A673 (cell line): ENCODE results near the gene ARHGDIB. TPM values are rescaled to one million over a fixed set of nuclear protein-coding genes. Genes with fewer than 3 reads are reported as not detected.

Experiments used
- BruUV-seq: library from RNA; stranded (reverse); fragments of 400-500 nt; replicated peaks from 2 replicates; lab custom pipeline; 2021; lab: Mats Ljungman, UMichigan
- CTCF ChIA-PET: fragments of 300-600 bp; sonication (Branson Sonifier 250); formaldehyde crosslinking; loops from one replicate; lab custom pipeline; 2022; ENCODE audit warnings: antibody characterized with exemption; lab: Charles Lee
- POLR2A ChIA-PET: fragments of 300-600 bp; sonication (Branson Sonifier 250); formaldehyde crosslinking; loops from one replicate; lab custom pipeline; 2022; ENCODE audit warnings: antibody characterized with exemption; ENCODE audit not compliant: low non-redundant PET; lab: Charles Lee
- DNase-seq: peaks from one replicate; pipeline ENCODE4 v3.0.0-alpha.2; 2015; ENCODE audit warnings: low spot score
- H3K27ac ChIP-seq: fragments of 200-600 bp; sonication (generic); 2 replicates; pipeline ENCODE4 v1.5.1; 2016; ENCODE audit warnings: mixed run types, low read depth, mild to moderate bottlenecking, mixed read lengths, antibody characterized with exemption, low read length; ENCODE audit not compliant: poor library complexity, severe bottlenecking
- H3K27me3 ChIP-seq: fragments of 200-600 bp; sonication (generic); replicated peaks from 2 replicates; pipeline ENCODE4 v1.6.1; 2017; ENCODE audit warnings: mixed run types, low read depth, mild to moderate bottlenecking, mixed read lengths, antibody characterized with exemption, low read length; ENCODE audit not compliant: insufficient read depth, poor library complexity
- H3K36me3 ChIP-seq: fragments of 200-600 bp; sonication (generic); 2 replicates; pipeline ENCODE4 v1.6.1; 2016; ENCODE audit warnings: mixed run types, mild to moderate bottlenecking, mixed read lengths, antibody characterized with exemption, low read length; ENCODE audit not compliant: insufficient read depth, poor library complexity, severe bottlenecking
- H3K4me1 ChIP-seq: fragments of 200-600 bp; sonication (generic); 2 replicates; pipeline ENCODE4 v1.6.1; 2017; ENCODE audit warnings: mixed run types, mild to moderate bottlenecking, mixed read lengths, antibody characterized with exemption, low read length; ENCODE audit not compliant: insufficient read depth, poor library complexity, severe bottlenecking
- H3K4me3 ChIP-seq: fragments of 200-600 bp; sonication (generic); 2 replicates; pipeline ENCODE4 v1.5.1; 2016; ENCODE audit warnings: low read depth, mixed run types, mild to moderate bottlenecking, mixed read lengths, low read length; ENCODE audit not compliant: poor library complexity, severe bottlenecking
- H3K9me3 ChIP-seq: fragments of 200-600 bp; sonication (generic); 2 replicates; pipeline ENCODE4 v1.6.1; 2016; ENCODE audit warnings: mixed run types, low read depth, mild to moderate bottlenecking, mixed read lengths, antibody characterized with exemption, low read length; ENCODE audit not compliant: poor library complexity, severe bottlenecking
- CTCF ChIP-seq: fragments of 300-800, 200-600 bp; sonication (generic); conservative IDR thresholded peaks from 2 replicates; pipeline ENCODE4 v1.5.1; 2017; ENCODE audit warnings: low read depth, mild to moderate bottlenecking, antibody characterized with exemption, low read length, moderate library complexity, mixed read lengths
- EZH2 ChIP-seq: fragments of 200-600 bp; sonication (generic); IDR thresholded peaks from 2 replicates; pipeline ENCODE4 v1.6.1; 2017; ENCODE audit warnings: borderline replicate concordance, low read depth, mild to moderate bottlenecking, mixed read lengths, antibody characterized with exemption, low read length; ENCODE audit not compliant: poor library complexity, severe bottlenecking
- intact Hi-C: fragments of 100-400 bp; cut with micrococcal nuclease; formaldehyde crosslinking; loops from one replicate; pipeline ENCODE4 v1.10.0; 2022; ENCODE audit not compliant: unreplicated experiment
- total RNA-seq: library from RNA; stranded (reverse); gene quantifications from 2 replicates; pipeline ENCODE4 v1.2.3, GENCODE V29; 2021

The ARHGDIB gene
- total RNA-seq, 1 experiment from 2014 or later, result 122 TPM

GRCh38 chr12:14993117-14993516 lies 31.7 kb upstream of the ARHGDIB start:
- Histone ChIP-seq H3K4me1 (no peaks in the 10 kb centered on the region), H3K27ac (no peak overlapping the region), H3K27me3 (no peaks in the 10 kb centered on the region), H3K4me3 (no peak overlapping the region), H3K36me3 (no peaks in the 10 kb centered on the region), H3K9me3 (no peaks in the 10 kb centered on the region)
- BruUV-seq, result no TSS peak
- intact Hi-C loops, result loop anchor here (10.0 kb wide), 1 partner anchor 358 kb away; no protein-coding TSS in a partner anchor
- TF ChIP-seq EZH2 (no peak), CTCF (no peak)
- CTCF ChIA-PET, result no interaction called here
- DNase-seq, result no peak
- POLR2A ChIA-PET, result no interaction called here

GRCh38 chr12:14992673-14993072 lies 31.3 kb upstream of the ARHGDIB start:
- H3K27me3 ChIP-seq, result no peaks in the 10 kb centered on the region
- no peak for TF ChIP-seq CTCF
- TF ChIP-seq EZH2, result no peak
- no peak for DNase-seq
- intact Hi-C loops, result loop anchor here (10.0 kb wide), 1 partner anchor 358 kb away; no protein-coding TSS in a partner anchor
- no peaks in the 10 kb centered on the region for H3K9me3 ChIP-seq
- H3K27ac ChIP-seq, result no peak overlapping the region
- no peaks in the 10 kb centered on the region for H3K4me1 ChIP-seq
- H3K4me3 ChIP-seq, result no peak overlapping the region
- H3K36me3 ChIP-seq, result no peaks in the 10 kb centered on the region
- ChIA-PET POLR2A (no interaction called here), CTCF (no interaction called here)
- BruUV-seq, result no TSS peak

GRCh38 chr12:14991069-14991468 lies 29.7 kb upstream of the ARHGDIB start:
- CTCF ChIA-PET, result no interaction called here

More at GRCh38 chr12:14991069-14991468, 29.7 kb upstream of the ARHGDIB start:
- TF ChIP-seq CTCF, result no peak
- no peak for TF ChIP-seq EZH2
- Histone ChIP-seq H3K36me3 (no peaks in the 10 kb centered on the region), H3K4me3 (no peak overlapping the region), H3K9me3 (no peaks in the 10 kb centered on the region), H3K27me3 (no peaks in the 10 kb centered on the region), H3K4me1 (no peaks in the 10 kb centered on the region), H3K27ac (no peak overlapping the region)
- intact Hi-C loops, result loop anchor here (10.0 kb wide), 1 partner anchor 356 kb away; no protein-coding TSS in a partner anchor
- POLR2A ChIA-PET, result no interaction called here
- no peak for DNase-seq
- no TSS peak for BruUV-seq
